Measurements from ENCODE around the gene PPP1R14D. TPM values are rescaled to one million over a fixed set of nuclear protein-coding genes. Genes with fewer than 3 reads are reported as not detected.
A peak's percentile ranks its signal among the peaks of the same experiment; 100 is the strongest.

The PPP1R14D gene
- total RNA-seq, 2 experiments from 2014 or later, result not detected

GRCh38 chr15:40766194-40766815, 62.2 kb downstream of the PPP1R14D start:
- DNase-seq (no peak), ATAC-seq (ENCODE audit: poor library complexity) (no peak)
- Mint-ChIP-seq H3K9me3 (no peaks in the 10 kb centered on the region), H3K27ac (peak overlapping the region; percentile 90), H3K36me3 (ENCODE audit: low read depth) (peaks cover 18% of the 10 kb centered on the region), H3K4me3 (peak overlapping the region; percentile 3), H3K4me1 (ENCODE audit: low read depth) (peaks cover 43% of the 10 kb centered on the region), H3K27me3 (no peaks in the 10 kb centered on the region)
- intact Hi-C loops (cut with DNase I, micrococcal nuclease), result loop anchor here (5.0 to 10.0 kb wide), 3 partner anchors 74 to 348 kb away; partner anchors contain the start of genes INO80 (in 1 of the 2) and KNL1 (in 1 of the 2)
- no peaks in the 10 kb centered on the region for H3K27me3 ChIP-seq (ENCODE audit: control insufficient read depth in 1 of 2, insufficient read depth in 2 of 2, low read length in 2 of 2)
- no peaks in the 10 kb centered on the region for H3K9me3 ChIP-seq (ENCODE audit: control insufficient read depth in 1 of 2, insufficient read depth in 1 of 2, low read length in 2 of 2)
- H3K36me3 ChIP-seq (ENCODE audit: insufficient read depth, low read length), result peaks cover 21% of the 10 kb centered on the region
- ChIA-PET CTCF (interaction anchor here (0.6 to 2.9 kb wide), 3 partner anchors 16 to 127 kb away, joined by 4 to 13 read pairs (median 8); no protein-coding TSS in a partner anchor), POLR2A (interaction anchor here (1.4 kb wide), 1 partner anchor 201 kb away, joined by 5 read pairs; no protein-coding TSS in a partner anchor)
- H3K27ac ChIP-seq (ENCODE audit: low read depth in 1 of 2, low read length in 2 of 2), result peak overlapping the region in 1 of 2 donors; percentile 32
- TF ChIP-seq, protein P1, sequence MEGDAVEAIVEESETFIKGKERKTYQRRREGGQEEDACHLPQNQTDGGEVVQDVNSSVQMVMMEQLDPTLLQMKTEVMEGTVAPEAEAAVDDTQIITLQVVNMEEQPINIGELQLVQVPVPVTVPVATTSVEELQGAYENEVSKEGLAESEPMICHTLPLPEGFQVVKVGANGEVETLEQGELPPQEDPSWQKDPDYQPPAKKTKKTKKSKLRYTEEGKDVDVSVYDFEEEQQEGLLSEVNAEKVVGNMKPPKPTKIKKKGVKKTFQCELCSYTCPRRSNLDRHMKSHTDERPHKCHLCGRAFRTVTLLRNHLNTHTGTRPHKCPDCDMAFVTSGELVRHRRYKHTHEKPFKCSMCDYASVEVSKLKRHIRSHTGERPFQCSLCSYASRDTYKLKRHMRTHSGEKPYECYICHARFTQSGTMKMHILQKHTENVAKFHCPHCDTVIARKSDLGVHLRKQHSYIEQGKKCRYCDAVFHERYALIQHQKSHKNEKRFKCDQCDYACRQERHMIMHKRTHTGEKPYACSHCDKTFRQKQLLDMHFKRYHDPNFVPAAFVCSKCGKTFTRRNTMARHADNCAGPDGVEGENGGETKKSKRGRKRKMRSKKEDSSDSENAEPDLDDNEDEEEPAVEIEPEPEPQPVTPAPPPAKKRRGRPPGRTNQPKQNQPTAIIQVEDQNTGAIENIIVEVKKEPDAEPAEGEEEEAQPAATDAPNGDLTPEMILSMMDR (IDR thresholded peaks at IDR 0.05), result no peak
- no peak overlapping the region for H3K4me3 ChIP-seq (ENCODE audit: low read length)
- peaks cover 57% of the 10 kb centered on the region for H3K4me1 ChIP-seq (ENCODE audit: insufficient read depth, low read length)

Other genes with a start within 250 kb of the PPP1R14D start
- gene KNL1, start 234.5 kb downstream of the PPP1R14D start, total RNA-seq, result under 1 TPM; 0.59 to 0.69 TPM
- 1 to 10 TPM in 1 of 2 experiments, under 1 TPM in 1; 0.64 to 1.5 TPM for gene RAD51, start 133.5 kb downstream of the PPP1R14D start, total RNA-seq
- 10 to 100 TPM; 29.1 to 30.3 TPM for gene RMDN3, start 73.5 kb downstream of the PPP1R14D start, total RNA-seq
- gene GCHFR, start 64.6 kb downstream of the PPP1R14D start, total RNA-seq, result 10 to 100 TPM; 13.5 to 14.8 TPM
- under 1 TPM; 0.77 to 0.98 TPM for gene C15orf62, start 58.7 kb downstream of the PPP1R14D start, total RNA-seq
- 10 to 100 TPM; 12.0 to 13.0 TPM for gene ZFYVE19, start 21.6 kb downstream of the PPP1R14D start, total RNA-seq
- 10 to 100 TPM; 14.4 to 17.9 TPM for gene DNAJC17, start 21.2 kb downstream of the PPP1R14D start, total RNA-seq
- gene SPINT1, start 15.3 kb upstream of the PPP1R14D start, total RNA-seq, result 1 to 10 TPM; 1.0 to 1.6 TPM
- under 1 TPM; 0.36 TPM for gene RHOV, start 45.5 kb upstream of the PPP1R14D start, total RNA-seq
- gene VPS18, start 65.7 kb upstream of the PPP1R14D start, total RNA-seq, result 10 to 100 TPM; 20.8 to 21.7 TPM
- under 1 TPM; 0.11 to 0.14 TPM for gene DLL4, start 100.6 kb upstream of the PPP1R14D start, total RNA-seq
- gene CHAC1, start 124.8 kb upstream of the PPP1R14D start, total RNA-seq, result under 1 TPM; 0.42 to 0.47 TPM

All from CD4-positive, alpha-beta T cell (primary cell).